C4-2B (cell line): ENCODE measurements around the gene TBC1D20.

ENCODE experiments used
- ZFX ChIP-seq: fragments of 450-650 bp; IDR thresholded peaks from 2 replicates; pipeline ENCODE4 v1.6.1; 2017
- TF ChIP-seq, protein P1 (sequence below): fragments of 450-650 bp; conservative IDR thresholded peaks from 2 replicates; pipeline ENCODE4 v1.5.1; 2017; ENCODE audit warnings: mild to moderate bottlenecking

DNA sequence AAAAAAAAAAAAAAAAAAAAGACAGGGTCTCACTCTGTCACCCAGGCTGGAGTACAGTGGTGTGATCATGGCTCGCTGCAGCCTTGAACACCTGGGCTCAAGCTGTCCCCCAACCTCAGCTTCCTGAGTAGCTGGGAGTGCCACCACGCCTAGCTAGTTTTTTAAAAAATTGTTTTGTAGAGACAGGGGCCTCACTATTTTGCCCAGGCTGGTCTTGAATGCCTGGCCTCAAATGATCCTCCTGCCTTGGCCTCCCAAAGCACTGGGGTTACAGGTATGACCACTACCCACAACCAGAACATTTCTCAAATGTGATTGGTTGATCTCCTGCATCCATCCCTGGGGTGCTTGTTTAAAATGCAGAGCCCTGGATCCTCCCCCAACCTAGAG is 59.8 kb downstream of the TBC1D20 start:
- TF ChIP-seq, protein P1, sequence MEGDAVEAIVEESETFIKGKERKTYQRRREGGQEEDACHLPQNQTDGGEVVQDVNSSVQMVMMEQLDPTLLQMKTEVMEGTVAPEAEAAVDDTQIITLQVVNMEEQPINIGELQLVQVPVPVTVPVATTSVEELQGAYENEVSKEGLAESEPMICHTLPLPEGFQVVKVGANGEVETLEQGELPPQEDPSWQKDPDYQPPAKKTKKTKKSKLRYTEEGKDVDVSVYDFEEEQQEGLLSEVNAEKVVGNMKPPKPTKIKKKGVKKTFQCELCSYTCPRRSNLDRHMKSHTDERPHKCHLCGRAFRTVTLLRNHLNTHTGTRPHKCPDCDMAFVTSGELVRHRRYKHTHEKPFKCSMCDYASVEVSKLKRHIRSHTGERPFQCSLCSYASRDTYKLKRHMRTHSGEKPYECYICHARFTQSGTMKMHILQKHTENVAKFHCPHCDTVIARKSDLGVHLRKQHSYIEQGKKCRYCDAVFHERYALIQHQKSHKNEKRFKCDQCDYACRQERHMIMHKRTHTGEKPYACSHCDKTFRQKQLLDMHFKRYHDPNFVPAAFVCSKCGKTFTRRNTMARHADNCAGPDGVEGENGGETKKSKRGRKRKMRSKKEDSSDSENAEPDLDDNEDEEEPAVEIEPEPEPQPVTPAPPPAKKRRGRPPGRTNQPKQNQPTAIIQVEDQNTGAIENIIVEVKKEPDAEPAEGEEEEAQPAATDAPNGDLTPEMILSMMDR: no peak
- TF ChIP-seq ZFX: no peak
